HG03066 (cell line): ENCODE results near the gene GEMIN8.

Experiments
- ATAC-seq: cut with Tn5 transposase; IDR thresholded peaks from one replicate; pipeline ENCODE4 v1.9.1; 2021; ENCODE audit warnings: low read depth; ENCODE audit not compliant: unreplicated experiment

Gene GEMIN8

DNA sequence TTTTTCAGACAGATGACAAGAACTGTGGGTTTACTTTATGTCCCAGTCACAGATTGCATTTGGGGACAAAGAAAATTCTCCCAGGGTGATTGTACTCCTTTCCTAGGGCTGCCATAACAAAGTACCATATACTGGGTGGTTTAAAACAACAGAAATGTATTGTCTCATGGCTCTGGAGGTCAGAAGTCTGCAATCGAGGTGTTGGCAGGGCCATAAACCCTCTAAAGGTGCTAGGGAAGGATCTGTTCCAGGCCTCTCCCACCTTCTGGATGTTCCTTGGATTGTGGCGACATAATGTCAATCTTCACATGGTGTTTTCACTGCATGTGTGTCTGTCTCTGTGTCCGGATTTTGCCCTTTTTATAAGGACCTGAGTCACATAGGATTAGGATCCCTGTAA lies 12.3 kb downstream of the GEMIN8 start:
- ATAC-seq: no peak

DNA sequence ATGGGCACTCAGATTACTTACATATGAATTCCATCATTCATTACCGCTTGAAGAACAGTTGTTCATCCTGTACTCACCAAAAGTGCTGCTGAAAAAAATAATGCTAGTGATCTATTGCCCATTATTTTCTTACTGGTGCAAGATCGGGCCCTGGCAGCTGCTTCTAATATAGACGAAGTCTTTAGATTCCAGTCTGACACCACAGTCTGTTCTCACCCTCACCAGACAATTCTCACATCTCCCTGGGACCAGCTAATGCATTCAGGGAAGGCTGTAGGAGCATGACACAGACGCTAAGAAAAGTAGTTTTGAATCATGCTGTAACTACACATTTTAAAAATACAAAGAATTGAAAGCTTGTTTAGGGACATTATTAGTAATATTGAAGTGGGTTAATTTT lies 13.8 kb downstream of the GEMIN8 start:
- no peak for ATAC-seq

DNA sequence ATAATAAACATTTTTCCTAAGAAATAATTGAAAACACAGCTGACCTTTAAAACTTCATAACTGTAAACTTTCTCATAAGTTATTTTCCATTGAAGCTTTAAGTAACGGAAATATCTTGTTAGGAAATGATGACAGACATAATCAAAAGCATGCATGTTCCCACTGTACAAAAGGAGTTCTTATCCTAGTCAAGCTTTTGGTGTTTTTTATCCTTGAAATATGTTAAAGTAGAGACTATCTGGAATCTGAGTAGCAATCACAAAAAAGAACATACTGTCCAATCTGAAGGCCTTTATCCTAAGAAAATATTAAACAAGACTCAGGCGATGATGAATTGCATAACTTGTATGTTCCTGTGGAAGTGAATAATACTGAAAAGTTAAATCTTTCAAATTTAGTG lies 14.4 kb downstream of the GEMIN8 start:
- no peak for ATAC-seq

DNA sequence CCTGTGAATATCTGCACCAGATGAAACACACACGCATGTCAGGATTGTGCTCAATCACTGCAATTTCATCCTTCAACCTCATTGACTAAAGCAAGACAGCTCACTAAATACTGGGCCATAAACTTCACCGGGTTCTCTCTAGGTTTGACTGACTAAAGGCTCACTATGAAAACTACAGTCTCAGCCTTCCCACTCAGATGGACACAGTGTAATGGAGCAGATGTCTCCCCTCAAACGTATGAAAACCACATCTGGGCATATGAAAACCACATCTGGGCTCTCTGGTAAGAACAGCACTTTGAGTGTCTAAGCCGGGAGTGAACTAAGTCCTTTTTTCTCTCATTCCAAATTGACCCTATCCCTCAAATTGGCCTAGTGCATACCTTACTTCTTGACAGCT lies 15.2 kb downstream of the GEMIN8 start:
- no peak for ATAC-seq

DNA sequence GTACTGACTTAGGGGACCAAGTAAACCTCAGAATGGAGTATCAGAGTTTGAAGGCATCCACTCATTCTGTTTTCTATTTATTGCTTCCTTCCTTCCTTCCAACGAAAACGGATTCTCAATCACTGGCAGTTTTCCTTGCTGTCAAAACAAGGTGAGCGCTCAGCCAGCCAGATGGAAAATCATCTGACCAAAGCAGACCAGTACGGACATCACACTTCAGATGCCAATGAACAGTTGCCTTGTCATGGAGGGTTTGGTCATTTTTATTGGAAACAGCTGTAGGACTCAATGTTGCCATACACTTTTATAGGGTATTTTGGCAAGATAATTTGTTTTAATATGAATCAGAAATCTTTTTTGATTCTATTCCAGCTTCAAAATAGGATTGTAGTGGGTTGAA lies 16.6 kb downstream of the GEMIN8 start:
- no peak for ATAC-seq

DNA sequence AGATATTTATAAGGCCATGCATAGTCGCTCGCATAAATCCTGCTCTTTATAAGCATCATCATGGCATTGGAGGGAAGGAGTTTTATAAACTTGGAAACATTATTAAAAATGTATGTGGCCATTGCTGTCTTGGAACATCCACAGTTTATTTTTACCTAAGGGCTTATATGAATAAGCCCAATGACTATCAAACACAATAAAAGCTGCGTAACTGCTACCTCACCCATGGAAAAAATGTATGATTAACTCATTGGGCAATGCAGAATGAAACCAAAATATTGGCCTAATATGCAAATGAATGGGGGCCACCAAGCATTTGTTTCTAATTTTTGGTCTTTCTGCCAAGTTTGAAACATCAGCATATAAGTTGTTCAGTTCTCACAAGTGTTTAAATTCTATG lies 19.1 kb downstream of the GEMIN8 start:
- ATAC-seq: no peak

DNA sequence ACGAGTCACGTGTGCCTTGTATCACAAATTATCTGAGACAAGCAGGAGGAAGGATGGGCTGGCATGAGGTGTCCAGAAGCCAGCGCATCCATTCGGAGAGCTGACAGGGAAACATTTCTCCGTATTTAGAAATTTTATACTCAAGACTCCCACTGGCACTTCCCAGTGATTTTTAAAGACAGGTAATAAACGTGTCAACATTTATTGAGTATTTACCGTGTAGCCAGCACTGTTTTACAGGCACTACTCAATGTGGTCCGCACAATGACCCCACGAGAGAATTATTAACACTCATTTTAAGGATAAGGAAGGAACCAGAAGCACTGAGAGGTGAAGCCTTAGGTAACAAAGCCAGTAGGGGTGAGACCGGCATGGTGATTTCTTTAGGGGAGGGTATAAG lies 23.2 kb downstream of the GEMIN8 start:
- ATAC-seq: no peak

DNA sequence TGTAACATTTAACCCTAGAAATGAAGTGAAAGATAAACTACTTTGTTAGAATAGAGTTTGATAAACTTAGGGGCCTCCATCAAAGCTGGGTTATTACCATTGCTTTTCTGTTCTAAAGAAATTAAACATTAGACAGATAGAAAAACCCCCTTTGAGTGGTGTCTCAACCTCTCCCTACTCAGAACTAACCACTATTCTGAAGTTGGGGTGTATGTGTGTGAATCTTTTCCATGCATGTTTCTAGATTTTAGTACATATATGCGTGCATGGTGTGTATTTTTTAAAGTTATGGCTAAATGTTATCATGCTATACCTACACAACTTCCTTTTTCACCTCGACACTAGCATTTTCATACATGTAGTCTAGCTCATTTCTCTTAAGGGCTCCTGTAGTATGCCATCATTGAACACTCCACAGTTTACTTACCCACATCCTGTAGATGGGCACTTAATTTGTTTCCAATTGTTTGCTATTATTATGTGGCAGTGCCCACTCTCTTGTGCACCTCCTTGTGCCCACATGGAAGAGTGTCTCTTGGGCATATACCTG lies 25.7 kb downstream of the GEMIN8 start:
- no peak for ATAC-seq

DNA sequence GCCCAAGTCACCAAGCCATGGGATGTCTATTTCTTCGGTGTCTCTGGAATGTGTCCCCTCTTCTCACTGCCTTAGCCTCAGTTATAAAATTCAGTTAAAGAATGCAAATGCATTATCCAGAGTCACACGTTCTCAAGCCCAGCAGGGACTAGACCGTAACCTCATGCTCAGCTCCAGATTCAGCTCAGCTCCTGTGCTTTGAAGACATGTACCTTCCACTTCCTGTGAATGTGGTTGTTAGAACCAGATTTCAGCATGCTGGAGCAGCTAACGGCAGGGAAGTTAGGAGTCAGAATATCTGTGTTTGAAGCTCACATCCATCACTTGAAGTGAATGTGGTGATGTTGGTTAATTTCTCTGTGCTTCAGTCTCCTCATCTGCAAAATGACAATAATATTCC lies 26.7 kb downstream of the GEMIN8 start:
- no peak for ATAC-seq

DNA sequence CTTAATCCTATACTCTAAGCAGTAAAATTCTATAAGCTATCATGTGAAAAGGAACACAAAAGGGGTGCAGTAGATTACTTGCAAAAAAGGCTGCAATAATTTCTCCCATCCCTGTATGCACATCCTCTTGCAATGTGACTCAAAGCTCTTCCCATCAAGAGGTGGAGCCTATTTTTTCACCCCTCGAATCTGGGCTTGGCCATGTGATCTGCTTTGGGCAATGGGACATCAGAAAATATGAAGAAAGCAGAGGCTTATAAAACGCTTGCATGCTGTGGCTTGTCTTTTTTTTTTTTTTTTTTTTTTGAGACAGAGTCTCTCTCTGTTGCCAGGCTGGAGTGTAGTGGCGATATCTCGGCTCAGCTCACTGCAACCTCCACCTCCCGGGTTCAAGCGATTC lies 33.0 kb downstream of the GEMIN8 start:
- no peak for ATAC-seq

DNA sequence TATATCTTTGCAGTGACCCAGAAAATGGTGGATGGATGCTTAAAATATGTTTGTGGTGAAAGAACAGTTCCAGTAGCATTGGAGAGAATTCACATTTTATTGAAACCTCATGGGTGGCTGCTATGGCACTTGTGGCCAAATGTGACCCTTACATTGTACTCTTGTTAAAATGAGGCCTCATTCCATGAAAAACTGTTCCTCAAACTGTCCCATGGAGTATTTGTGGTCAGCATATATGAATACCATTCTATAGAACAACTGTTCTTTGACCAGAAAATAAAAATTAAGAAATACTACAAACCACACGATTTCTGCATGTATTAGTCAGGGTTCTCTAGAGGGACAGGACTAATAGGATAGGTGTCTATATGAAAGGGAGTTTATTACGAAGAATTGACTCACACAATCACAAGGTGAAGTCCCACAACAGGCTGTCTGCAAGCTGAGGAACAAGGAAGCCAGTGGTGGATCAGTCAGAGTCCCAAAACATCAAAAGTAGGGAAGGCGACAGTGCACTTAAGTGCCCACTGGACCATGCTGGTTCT lies 35.1 kb downstream of the GEMIN8 start:
- ATAC-seq: no peak

DNA sequence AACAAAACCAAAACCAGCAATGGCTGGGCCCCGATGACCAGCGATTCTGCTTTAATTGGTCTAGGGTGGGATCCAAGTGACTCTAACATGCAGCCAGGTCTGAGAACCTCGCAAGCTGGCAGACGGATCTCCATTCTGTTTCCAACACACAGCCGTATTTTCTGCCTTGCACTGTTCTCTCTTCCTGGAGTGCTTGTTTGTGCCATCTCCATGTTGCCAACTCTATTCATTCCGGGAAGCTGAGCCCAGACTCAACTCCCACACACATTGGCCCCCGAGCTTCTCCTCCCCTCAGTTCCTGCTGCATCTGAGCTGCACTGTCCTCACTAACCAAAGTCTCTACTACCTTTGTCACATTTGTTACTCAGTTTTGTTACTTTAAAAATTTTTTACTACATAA lies 35.6 kb downstream of the GEMIN8 start:
- no peak for ATAC-seq

DNA sequence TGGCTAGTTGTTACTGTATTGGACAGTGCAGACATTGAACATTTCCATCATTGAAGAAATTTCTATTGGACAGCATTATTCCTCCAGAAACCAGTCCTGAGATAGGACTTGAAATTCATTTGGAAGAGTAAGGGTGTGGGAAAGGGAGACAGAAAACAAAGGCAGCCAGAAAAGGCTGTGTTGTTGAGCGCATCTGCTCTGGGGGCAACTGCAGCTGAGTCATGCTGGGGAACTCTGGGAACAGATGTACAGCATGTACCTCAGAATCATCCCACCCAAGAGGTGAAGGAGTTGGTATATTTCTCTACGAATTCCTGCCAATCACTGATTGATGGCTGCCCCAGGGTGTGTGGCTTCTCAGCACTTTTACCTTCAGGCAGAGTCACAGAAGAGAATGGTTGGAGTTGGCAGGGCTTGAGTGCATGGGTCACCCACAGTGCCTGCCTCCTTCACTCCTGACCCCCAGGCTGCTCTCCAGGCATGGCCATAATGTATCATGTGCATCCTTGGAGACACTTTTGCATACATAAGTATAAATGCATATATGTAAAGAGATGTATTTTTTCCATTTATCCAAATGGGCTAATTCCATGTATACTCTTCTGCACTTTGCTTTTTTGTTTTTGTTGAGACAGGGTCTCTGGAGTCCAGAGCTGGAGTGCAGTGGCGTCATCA lies 39.4 kb downstream of the GEMIN8 start:
- ATAC-seq: no peak

DNA sequence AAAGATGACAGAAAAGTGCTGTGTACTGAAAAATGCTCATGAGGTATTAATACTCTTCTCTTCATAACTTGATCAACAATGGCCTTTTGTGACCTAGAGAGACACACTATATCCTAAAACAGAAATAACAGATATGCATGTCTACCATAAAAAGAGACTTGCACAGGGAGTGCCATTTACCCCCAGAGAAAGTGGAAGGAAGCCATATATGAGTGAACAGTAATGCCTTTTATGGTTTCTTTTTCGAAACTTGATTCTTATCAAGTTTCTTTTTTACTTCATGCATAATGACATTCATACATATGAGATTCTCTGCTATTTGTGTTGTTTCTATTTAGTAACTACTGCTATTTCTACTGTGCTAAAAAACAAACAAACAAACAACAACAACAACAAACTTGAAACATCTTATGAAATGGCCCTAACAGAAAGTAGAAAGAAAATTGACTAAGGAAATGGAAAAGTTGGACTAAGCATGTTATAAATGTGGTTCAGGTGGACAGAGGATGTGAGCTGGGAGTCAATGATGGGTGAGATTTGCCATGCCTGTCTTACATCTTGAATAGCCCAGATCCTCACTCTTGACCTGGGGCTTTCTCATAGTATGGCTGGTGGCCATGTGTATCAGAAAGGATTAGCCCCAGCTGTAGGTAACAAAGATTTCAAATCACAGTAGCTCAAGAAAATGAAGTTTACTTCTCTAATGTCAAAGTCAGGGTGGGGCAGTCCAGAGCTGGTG lies 43.8 kb downstream of the GEMIN8 start:
- ATAC-seq: no peak

DNA sequence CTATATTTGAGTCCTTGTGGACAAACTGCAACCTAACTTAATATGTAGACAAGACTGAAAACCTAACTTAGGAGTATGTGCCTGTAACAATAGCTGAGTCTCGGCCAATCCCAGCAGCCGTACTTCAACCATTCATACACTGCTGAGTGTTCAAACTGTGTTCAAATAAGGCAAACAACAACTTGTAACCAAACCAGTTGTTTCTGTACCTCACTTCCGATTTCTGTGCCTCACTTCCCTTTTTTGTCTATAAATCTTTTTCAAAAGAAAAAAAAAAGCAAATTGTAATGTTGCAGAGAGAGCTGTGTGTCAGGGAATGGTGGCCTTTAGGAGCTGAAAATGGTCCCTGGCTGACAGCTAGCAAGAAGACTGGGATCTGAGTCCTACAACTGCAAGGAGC lies 46.0 kb downstream of the GEMIN8 start:
- no peak for ATAC-seq

DNA sequence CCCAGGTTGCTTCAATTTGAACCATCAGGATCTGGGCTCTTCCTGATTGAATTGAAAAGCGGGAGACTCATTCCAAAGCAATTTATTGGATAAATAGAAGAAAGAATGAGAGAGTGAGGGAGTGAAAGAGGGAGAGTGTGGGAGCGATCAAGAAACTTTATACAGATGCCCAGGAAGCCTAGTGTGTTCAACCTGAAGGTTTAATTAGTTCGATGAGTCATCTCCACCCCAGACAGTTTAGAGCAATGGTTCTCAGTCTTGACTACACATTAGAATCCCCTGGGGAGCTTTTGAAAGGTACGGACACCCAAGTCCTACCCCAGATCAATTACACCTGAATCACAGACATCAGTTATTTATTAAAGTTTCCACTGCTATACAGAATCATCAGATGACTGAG lies 61.5 kb downstream of the GEMIN8 start:
- ATAC-seq: no peak

DNA sequence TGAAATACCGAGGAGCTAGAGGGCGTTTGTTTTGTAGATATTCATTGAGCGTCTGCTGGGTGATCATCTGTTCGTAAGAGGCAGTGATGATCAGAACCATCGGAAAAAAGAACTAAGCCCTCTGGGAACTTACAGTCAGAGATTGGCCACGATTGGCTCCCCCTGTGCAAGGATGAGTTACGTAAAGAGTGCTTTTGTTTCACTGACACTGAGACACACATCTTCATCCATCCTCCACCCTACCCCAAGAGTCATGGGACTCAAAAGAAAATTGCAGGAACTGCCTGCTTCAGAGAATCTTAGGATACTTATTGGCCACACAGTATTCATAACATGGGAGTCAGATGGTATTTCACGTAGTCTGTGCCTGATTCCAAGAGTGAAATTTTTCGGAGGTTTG lies 62.1 kb downstream of the GEMIN8 start:
- no peak for ATAC-seq

DNA sequence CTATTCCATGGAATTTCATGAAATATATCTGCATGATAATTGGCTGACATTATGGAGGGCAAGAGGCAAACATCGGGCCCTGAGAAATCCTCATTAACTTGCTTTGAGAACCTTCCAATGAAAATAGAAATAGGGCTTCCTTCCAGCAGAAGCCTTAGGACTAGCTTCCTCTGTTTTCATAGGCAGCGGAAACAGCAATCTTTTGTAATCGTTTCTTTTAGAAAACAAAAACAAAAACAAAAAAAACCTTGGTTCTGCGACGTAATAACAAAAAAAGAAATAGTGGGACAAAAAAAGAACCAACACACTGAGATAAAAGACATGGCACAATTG lies 62.9 kb downstream of the GEMIN8 start:
- no peak for ATAC-seq

DNA sequence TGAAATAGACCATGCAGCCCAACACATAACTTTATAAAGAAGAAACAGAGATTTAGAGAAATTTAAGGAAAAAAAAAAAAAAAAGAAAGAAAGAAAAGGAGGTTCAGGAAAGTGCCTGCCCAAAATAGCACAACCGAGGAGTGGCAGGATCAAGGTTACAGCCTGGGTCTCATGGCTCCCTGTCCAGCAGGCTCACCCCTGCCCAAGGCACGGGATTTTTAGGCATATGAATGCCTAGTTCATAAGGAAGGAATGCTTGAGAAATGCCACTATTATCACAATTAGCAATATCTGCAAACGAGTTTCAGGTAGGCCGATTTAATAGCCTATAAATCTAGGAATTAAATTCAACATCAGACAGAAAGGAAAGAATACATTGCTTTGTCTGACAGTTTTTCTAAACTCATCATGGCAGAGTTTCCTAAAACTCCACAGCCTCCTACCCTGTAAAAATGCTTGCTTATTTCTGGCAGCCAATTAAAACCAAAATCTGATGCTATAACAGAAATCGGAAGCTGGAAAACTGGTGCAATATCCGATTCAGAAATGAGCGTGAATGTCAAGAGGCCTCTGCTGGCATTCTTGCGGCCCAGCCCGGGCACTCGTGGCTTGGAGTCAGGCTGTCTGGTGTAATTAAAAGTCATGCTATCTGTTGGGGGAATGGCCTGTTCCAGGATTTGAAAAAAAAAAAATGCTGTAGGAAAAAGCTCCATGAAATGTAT lies 63.5 kb downstream of the GEMIN8 start:
- no peak for ATAC-seq

DNA sequence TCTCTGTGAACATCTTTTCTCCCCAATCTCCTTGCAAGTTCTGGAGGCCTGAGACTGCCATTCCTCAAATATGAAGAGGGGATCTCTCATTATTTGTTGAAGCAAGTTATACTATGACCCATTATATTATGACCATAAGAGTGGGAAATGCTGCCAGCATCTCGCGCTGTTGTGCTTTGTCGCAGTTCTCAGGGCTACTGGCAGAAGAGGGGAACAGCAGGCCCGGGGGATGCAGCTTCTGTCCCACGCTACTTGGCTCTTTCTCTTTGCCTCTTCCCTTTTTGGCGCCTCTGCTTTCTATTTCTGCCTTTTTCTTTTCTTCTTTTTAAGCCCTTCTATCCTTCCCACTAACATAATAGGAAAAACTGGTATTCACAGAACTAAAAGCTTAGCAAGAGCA lies 64.2 kb downstream of the GEMIN8 start:
- ATAC-seq: no peak

DNA sequence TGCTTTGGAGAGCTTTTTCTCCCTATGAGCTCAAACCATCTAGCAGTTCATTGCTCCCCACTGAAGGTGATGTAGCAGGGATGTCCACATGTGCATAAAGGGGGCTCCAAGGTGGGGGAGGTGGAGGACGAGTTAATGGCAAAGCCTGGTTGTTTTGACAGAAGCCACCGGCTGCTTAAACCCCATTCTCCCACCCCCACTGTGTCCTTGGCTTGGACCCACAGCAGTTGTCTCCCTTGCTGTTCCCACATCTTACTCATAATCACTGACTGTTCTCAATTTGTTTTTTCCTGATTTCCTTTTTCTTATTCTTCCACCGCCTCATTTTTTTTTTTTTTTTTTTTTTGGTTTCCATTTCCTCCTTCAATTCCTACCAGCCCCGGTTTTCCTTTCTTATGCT lies 72.7 kb downstream of the GEMIN8 start:
- ATAC-seq: no peak
